ENCODE measurements around the gene SYNE4. TPM values are rescaled to one million over a fixed set of nuclear protein-coding genes. Genes with fewer than 3 reads are reported as not detected.

The SYNE4 gene
- total RNA-seq (under 1 TPM in 3 of 10 donors, not detected in 7; 0.26 to 0.62 (median 0.42) TPM), polyA plus RNA-seq (under 1 TPM; 0.29 to 0.37 TPM)
- long read RNA-seq, donor 1, partial matches to known transcripts, result 0 of 1 reads
- long read RNA-seq, donor 1, other reads (novel, unspliced or antisense), result 1 of 1 reads
- long read RNA-seq, donor 2, result 0 reads
- long read RNA-seq, donor 3, result 0 reads

GRCh38 chr19:36008336-36008978 is at the start of gene SYNE4:
TSS of gene SYNE4 (minus strand) at chr19:36008813. CDS start at chr19:36008681, 132 bp downstream.
- H3K9me3 ChIP-seq, result no peaks in the 10 kb centered on the region
- DNase-seq (no peak), ATAC-seq (no peak)
- H3K4me3 ChIP-seq, result peak within 1 kb of the TSS in 9 of 10 donors; percentile 12 to 50 (median 43)
- no peaks in the 10 kb centered on the region for H3K27me3 ChIP-seq
- WGBS, 2 donors, result 55 to 56% methylated on average over 19 of the region's 19 CpGs
- H3K36me3 ChIP-seq, result peaks cover 0 to 9% (median 0%) of the 10 kb centered on the region in 9 donors
- intact Hi-C loops (cut with DNase I), result no loop called here
- H3K27ac ChIP-seq, result peak within 1 kb of the TSS in 6 of 10 donors; percentile 13 to 40 (median 36)
- H3K4me1 ChIP-seq, result peaks cover 3 to 23% (median 10%) of the 10 kb centered on the region in 9 donors
- no peak for TF ChIP-seq CTCF (IDR thresholded peaks at IDR 0.05)

- 1% methylated on average over 62 to 75 of the region's 76 CpGs for WGBS, 2 donors
- peak in 2 of 9 donors; percentile 1 to 7 for TF ChIP-seq CTCF (IDR thresholded peaks at IDR 0.05)
- ATAC-seq (peak; percentile 83 to 92 (median 88)), DNase-seq (peak; percentile 92 to 94)
- intact Hi-C loops (cut with DNase I), result loop anchor here in 7 of 10 donors (1.0 to 10.0 kb wide), 10 partner anchors 41 to 159 kb away; partner anchors contain the start of genes POLR2I (in 4 of the 7), TBCB (in 4 of the 7), ALKBH6 (in 2 of the 7) and OVOL3 (in 2 of the 7)
- H3K27ac ChIP-seq, result peak within 1 kb of the TSS; percentile 86 to 97 (median 92)
- H3K4me1 ChIP-seq, result peaks cover 3 to 21% (median 16%) of the 10 kb centered on the region in 9 donors
- peaks cover 0 to 8% (median 0%) of the 10 kb centered on the region in 9 donors for H3K36me3 ChIP-seq
- no peaks in the 10 kb centered on the region for H3K27me3 ChIP-seq
- H3K4me3 ChIP-seq, result peak within 1 kb of the TSS; percentile 43 to 75 (median 66)
- H3K9me3 ChIP-seq, result no peaks in the 10 kb centered on the region
Measured at GRCh38 chr19:36054733-36055686, 46.4 kb upstream of the SYNE4 start, which contains the start of gene WDR62. TSS of gene WDR62 (plus strand) at chr19:36054897. CDS start at chr19:36054972, 75 bp downstream.

- Histone ChIP-seq H3K27ac (peak within 1 kb of the TSS; percentile 86 to 97 (median 92)), H3K27me3 (no peaks in the 10 kb centered on the region), H3K36me3 (peaks cover 0 to 2% (median 0%) of the 10 kb centered on the region in 9 donors), H3K4me1 (peaks cover 3 to 21% (median 16%) of the 10 kb centered on the region in 9 donors), H3K4me3 (peak within 1 kb of the TSS; percentile 43 to 75 (median 66)), H3K9me3 (no peaks in the 10 kb centered on the region)
- DNase-seq (peak; percentile 100), ATAC-seq (peak; percentile 96 to 98 (median 97))
- TF ChIP-seq CTCF (IDR thresholded peaks at IDR 0.05), result peak in 8 of 9 donors; percentile 33 to 84 (median 56)
- intact Hi-C loops (cut with DNase I), result loop anchor here in 5 of 10 donors (1.0 to 10.0 kb wide), 7 partner anchors 40 to 160 kb away; partner anchors contain the start of genes TBCB (in 4 of the 5), POLR2I (in 3 of the 5), ALKBH6 (in 2 of the 5) and OVOL3 (in 1 of the 5)
- 0 to 1% methylated on average over 56 of the region's 56 CpGs for WGBS, 2 donors
Measured at GRCh38 chr19:36054119-36054732, 45.6 kb upstream of the SYNE4 start, which contains the start of gene THAP8. TSS of gene THAP8 (minus strand) at chr19:36054285. CDS start at chr19:36054217, 68 bp downstream.

All from heart right ventricle (tissue), 16 donors.